Measurements from ENCODE around the gene CCL21. TPM values are rescaled to one million over a fixed set of nuclear protein-coding genes. Genes with fewer than 3 reads are reported as not detected.

CCL21 gene
- total RNA-seq, 4 donors from 2014 or later = 2.3 to 13.6 (median 8.3) TPM

DNA sequence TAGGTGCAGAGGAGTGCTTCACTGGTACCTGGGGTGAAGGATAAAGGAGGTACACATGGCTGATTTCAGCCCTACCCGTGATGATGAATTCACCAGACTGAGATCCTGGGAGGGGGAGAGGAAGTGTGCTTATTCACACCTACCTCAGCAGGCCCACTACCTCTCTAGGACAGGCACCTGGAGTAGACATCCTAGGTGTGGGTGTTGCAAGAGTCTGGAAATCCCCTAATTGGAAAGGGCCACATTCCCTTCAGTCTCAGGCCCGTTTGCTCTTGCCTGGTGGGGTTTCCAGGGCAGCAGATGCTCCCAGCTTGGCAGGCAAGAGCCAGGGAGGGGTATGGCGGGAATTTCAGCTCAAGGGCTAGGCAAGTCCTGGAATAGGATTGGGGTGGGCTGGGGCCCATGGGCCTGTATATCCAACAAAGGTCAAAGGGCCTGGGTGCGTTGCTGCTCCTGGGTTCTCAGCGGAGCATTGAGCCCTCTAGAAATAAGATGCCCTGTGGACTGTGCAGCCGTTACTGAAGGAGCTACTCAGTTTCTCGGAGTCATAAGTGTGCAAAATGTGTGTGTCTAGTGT is 5.8 kb upstream of the CCL21 start:
- no peak overlapping the region for H3K4me3 ChIP-seq (ENCODE audit: low read depth, poor library complexity, severe bottlenecking)
- DNase-seq (ENCODE audit: low spot score in 2 of 2) = peak in 1 of 2 donors; percentile 68
- intact Hi-C loops (cut with DNase I; ENCODE audit: low total_unique reads) = no loop called here
- 53 to 68% methylated on average over 7 of the region's 7 CpGs for WGBS, 2 donors
- TF ChIP-seq POLR2A (IDR thresholded peaks at IDR 0.05) = no peak
- TF ChIP-seq, protein P1, sequence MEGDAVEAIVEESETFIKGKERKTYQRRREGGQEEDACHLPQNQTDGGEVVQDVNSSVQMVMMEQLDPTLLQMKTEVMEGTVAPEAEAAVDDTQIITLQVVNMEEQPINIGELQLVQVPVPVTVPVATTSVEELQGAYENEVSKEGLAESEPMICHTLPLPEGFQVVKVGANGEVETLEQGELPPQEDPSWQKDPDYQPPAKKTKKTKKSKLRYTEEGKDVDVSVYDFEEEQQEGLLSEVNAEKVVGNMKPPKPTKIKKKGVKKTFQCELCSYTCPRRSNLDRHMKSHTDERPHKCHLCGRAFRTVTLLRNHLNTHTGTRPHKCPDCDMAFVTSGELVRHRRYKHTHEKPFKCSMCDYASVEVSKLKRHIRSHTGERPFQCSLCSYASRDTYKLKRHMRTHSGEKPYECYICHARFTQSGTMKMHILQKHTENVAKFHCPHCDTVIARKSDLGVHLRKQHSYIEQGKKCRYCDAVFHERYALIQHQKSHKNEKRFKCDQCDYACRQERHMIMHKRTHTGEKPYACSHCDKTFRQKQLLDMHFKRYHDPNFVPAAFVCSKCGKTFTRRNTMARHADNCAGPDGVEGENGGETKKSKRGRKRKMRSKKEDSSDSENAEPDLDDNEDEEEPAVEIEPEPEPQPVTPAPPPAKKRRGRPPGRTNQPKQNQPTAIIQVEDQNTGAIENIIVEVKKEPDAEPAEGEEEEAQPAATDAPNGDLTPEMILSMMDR (IDR thresholded peaks at IDR 0.05) = no peak

DNA sequence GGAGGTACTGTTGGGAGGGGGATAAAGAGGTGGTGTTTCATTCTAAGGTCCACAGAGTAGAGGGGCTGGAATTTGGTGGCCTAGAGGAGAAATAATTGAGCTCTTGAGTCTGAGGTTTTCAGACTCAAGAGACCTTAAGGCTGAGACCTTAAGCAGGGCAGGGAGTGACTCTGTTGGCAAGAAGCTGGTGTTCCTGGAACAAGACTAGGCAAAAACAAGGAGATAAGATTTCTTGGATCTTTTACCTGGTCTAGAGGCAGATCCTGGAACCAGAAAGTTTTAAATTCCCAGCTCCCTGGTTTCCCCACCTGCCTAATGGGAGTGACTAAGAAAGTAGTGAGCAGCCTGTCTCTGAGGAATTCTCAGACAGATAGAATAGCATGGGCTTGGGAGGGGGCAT is 4.1 kb upstream of the CCL21 start:
- TF ChIP-seq, protein P1 (IDR thresholded peaks at IDR 0.05) = no peak
- no peak for TF ChIP-seq POLR2A (IDR thresholded peaks at IDR 0.05)
- intact Hi-C loops (cut with DNase I; ENCODE audit: low total_unique reads) = no loop called here
- DNase-seq (ENCODE audit: low spot score in 2 of 2) = peak in 1 of 2 donors; percentile 36
- no peak overlapping the region for H3K4me3 ChIP-seq (ENCODE audit: low read depth, poor library complexity, severe bottlenecking)

DNA sequence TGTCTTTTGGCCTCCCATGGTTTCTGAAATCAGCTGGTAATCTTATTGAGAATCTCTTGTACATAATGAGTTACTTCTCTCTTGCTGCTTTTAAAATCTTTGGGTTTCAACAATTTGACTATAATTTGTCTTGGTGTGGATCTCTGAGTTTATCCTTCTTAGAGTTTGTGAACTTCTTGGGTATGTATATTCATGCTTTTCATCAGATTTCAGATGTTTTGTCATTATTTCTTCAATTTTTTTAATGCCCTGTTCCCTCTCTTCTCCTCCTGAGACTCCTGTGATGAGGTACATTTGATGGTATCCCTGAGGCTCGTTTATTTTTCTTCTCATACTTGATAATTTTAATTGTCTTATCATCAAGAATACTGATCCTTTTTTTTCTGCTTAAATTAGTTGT is 2.2 kb upstream of the CCL21 start:
- no peak for DNase-seq (ENCODE audit: low spot score in 2 of 2)
- no peak overlapping the region for H3K4me3 ChIP-seq (ENCODE audit: low read depth, poor library complexity, severe bottlenecking)
- TF ChIP-seq, protein P1 (IDR thresholded peaks at IDR 0.05) = no peak
- TF ChIP-seq POLR2A (IDR thresholded peaks at IDR 0.05) = no peak
- intact Hi-C loops (cut with DNase I; ENCODE audit: low total_unique reads) = no loop called here
- 61 to 86% methylated on average over 1 of the region's 1 CpG for WGBS, 2 donors

DNA sequence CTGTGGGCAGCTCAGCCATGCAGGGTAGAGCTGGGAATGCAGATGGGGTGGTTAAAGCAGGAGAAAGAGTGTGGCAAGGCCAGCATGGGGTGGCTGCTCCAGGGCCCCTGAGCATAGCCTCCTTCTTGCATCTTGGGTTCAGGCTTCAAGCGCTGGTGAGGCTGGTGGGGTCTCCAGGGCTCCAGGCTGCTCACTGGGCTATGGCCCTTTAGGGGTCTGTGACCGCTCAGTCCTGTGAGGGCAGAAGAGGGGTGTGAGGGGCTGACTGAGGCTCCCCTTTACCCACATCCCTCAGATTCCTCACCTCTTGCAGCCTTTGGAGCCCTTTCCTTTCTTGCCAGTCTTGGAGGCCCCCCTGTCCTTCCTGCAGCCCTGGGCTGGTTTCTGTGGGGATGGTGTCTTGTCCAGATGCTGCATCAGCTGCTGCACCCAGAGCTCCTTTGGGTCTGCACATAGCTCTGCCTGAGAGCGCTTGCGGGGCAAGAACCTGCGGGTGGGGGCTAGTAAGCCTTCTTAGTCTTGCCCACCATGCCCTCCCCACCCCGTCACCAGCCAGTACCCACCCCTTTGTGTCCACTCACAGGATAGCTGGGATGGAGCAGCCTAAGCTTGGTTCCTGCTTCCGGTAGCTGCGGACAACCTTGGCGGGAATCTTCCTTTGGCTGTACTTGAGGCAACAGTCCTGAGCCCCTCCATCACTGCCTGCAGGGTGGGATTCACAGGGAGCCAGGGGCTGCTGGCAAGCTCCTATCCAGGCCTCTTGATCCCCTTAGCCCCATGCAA is 549 bp downstream of the CCL21 start:
- TF ChIP-seq, protein P1 (IDR thresholded peaks at IDR 0.05) = no peak
- TF ChIP-seq POLR2A (IDR thresholded peaks at IDR 0.05) = no peak
- H3K4me3 ChIP-seq (ENCODE audit: low read depth, poor library complexity, severe bottlenecking) = no peak overlapping the region
- peak in 1 of 2 donors; percentile 79 for DNase-seq (ENCODE audit: low spot score in 2 of 2)
- 95 to 96% methylated on average over 9 of the region's 9 CpGs for WGBS, 2 donors
- intact Hi-C loops (cut with DNase I; ENCODE audit: low total_unique reads) = loop anchor here (10.0 kb wide), 2 partner anchors 75 to 185 kb away; partner anchors contain the start of gene SIGMAR1

DNA sequence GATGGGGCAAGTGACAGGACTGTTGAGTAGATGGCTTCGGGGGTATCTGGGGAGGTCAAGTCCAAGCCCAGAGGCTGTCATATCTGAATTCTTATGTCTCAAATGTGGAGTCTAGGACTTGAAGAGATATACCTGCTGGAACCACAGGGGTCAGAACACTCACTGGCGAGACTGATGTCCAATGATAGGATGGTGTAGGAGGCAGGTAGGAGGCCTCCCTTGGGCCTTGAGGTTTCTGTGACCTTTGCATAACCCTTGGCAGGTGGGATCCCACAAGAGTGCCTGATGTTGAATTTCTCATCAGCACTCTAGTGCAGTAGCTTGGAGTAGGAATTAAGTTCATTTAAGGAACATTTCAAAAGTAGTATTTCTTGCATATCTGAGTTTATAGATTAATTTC is 2.8 kb downstream of the CCL21 start:
- TF ChIP-seq, protein P1 (IDR thresholded peaks at IDR 0.05) = no peak
- TF ChIP-seq POLR2A (IDR thresholded peaks at IDR 0.05) = no peak
- WGBS, 2 donors = 94 to 98% methylated on average over 2 of the region's 2 CpGs
- H3K4me3 ChIP-seq (ENCODE audit: low read depth, poor library complexity, severe bottlenecking) = no peak overlapping the region
- intact Hi-C loops (cut with DNase I; ENCODE audit: low total_unique reads) = loop anchor here (10.0 kb wide), 2 partner anchors 72 to 188 kb away; partner anchors contain the start of gene SIGMAR1
- DNase-seq (ENCODE audit: low spot score in 2 of 2) = peak in 1 of 2 donors; percentile 60
